Endothelial cell of umbilical vein (primary cell): ENCODE results near the gene URI1. TPM values are rescaled to one million over a fixed set of nuclear protein-coding genes. Genes with fewer than 3 reads are reported as not detected.

Experiments
- BruUV-seq: library from RNA; stranded (reverse); fragments of 400-500 nt; replicated peaks from 2 replicates; lab custom pipeline; 2021; lab: Mats Ljungman, UMichigan
- CTCF ChIA-PET: fragments of 300-600, 350-600 bp; sonication (Branson Sonifier 250); formaldehyde crosslinking; loops from one replicate; lab custom pipeline; 2021; ENCODE audit warnings: antibody characterized with exemption, inconsistent platforms; lab: Charles Lee
- POLR2A ChIA-PET: fragments of 300-600, 350-600 bp; sonication (Branson Sonifier 250); formaldehyde crosslinking; loops from one replicate; lab custom pipeline; 2021; ENCODE audit warnings: antibody characterized with exemption, inconsistent platforms; lab: Charles Lee
- DNase-seq: peaks from one replicate; pipeline ENCODE4 v3.0.0-alpha.2; 2011; ENCODE audit warnings: low read depth, low spot score
- FAIRE-seq: peaks from 2 replicates; lab custom pipeline; 2011; peaks lifted over from hg19 to GRCh38; lab: Jason Lieb, UNC
- H2AFZ ChIP-seq: 2 replicates; pipeline ENCODE4 v1.6.0; 2012; ENCODE audit warnings: low read depth, low read length, control low read depth, inconsistent platforms
- H3K27ac ChIP-seq: 2 replicates; pipeline ENCODE4 v1.5.1; 2011; ENCODE audit warnings: low read depth, mild to moderate bottlenecking, control low read depth, low read length, moderate library complexity; ENCODE audit not compliant: insufficient read depth
- H3K27me3 ChIP-seq, 2 experiments: 2 replicates each; pipeline versions ENCODE4 v1.6.0 to v1.6.1; 2011; ENCODE audit warnings: low read length in 2 of 2, mixed read lengths in 1 of 2; ENCODE audit not compliant: control insufficient read depth in 2 of 2, insufficient read depth in 2 of 2
- H3K36me3 ChIP-seq, 2 experiments: 2 replicates in 1 of 2; 3 replicates in 1 of 2; pipeline ENCODE4 v1.5.1; 2011; ENCODE audit warnings: low read length in 2 of 2, mild to moderate bottlenecking in 1 of 2, moderate library complexity in 1 of 2; ENCODE audit not compliant: control insufficient read depth in 2 of 2, insufficient read depth in 2 of 2; ENCODE audit errors: extremely low read depth in 1 of 2
- H3K4me1 ChIP-seq: 3 replicates; pipeline ENCODE4 v1.5.1; 2011; ENCODE audit warnings: mild to moderate bottlenecking, low read length; ENCODE audit not compliant: control insufficient read depth, insufficient read depth; ENCODE audit errors: extremely low read depth
- H3K4me2 ChIP-seq: 2 replicates; pipeline ENCODE4 v1.6.1; 2011; ENCODE audit warnings: low read length, control low read depth, mixed read lengths; ENCODE audit not compliant: insufficient read depth
- H3K4me3 ChIP-seq, 3 experiments: fragments of 200-600 bp in 1 of 3; sonication (generic), shearing (Covaris generic) in 1 of 3; replicated peaks in 1 of 3; 2 replicates each; pipeline ENCODE4 v1.5.1; 2011 to 2016; ENCODE audit warnings: control low read depth in 3 of 3, low read length in 3 of 3, mild to moderate bottlenecking in 2 of 3, inconsistent platforms in 1 of 3, low read depth in 1 of 3, moderate library complexity in 1 of 3; ENCODE audit not compliant: insufficient read depth in 1 of 3
- H3K79me2 ChIP-seq: 2 replicates; pipeline ENCODE4 v1.6.0; 2012; ENCODE audit warnings: low read length, inconsistent platforms; ENCODE audit not compliant: control insufficient read depth, insufficient read depth
- H3K9ac ChIP-seq: replicated peaks from 2 replicates; pipeline ENCODE3; 2011; ENCODE audit warnings: low read length, control low read depth; ENCODE audit not compliant: insufficient read depth; ENCODE audit errors: extremely low read depth
- H3K9me1 ChIP-seq: replicated peaks from 3 replicates; pipeline ENCODE4 v1.6.0; 2011; ENCODE audit warnings: mild to moderate bottlenecking, low read length; ENCODE audit not compliant: control insufficient read depth, insufficient read depth; ENCODE audit errors: extremely low read depth
- H3K9me3 ChIP-seq: replicated peaks from 2 replicates; pipeline ENCODE4 v1.5.1; 2012; ENCODE audit warnings: low read length, inconsistent platforms; ENCODE audit not compliant: control insufficient read depth, insufficient read depth
- H4K20me1 ChIP-seq: replicated peaks from 2 replicates; pipeline ENCODE3; 2011; ENCODE audit warnings: mild to moderate bottlenecking, low read length; ENCODE audit not compliant: control insufficient read depth, insufficient read depth; ENCODE audit errors: extremely low read depth
- CTCF ChIP-seq, 2 donors: IDR thresholded peaks; 1 replicate in 1 of 2; 2 replicates in 1 of 2; pipeline ENCODE4 v1.5.1; 2011; ENCODE audit warnings: low read length in 2 of 2, mild to moderate bottlenecking in 2 of 2, moderate library complexity in 2 of 2, control low read depth in 1 of 2, inconsistent platforms in 1 of 2, low read depth in 1 of 2; ENCODE audit not compliant: insufficient read depth in 1 of 2; ENCODE audit errors: extremely low read depth in 1 of 2
- EZH2 ChIP-seq: IDR thresholded peaks from 2 replicates; pipeline ENCODE4 v1.6.1; 2012; ENCODE audit warnings: borderline replicate concordance, low read depth, mild to moderate bottlenecking, moderate library complexity, low read length, inconsistent platforms; ENCODE audit not compliant: severe bottlenecking
- FOS ChIP-seq: IDR thresholded peaks from 2 replicates; pipeline ENCODE4 v1.6.1; 2011; ENCODE audit warnings: mild to moderate bottlenecking, low read length, moderate library complexity, borderline replicate concordance; ENCODE audit not compliant: insufficient read depth
- GATA2 ChIP-seq: IDR thresholded peaks from 2 replicates; pipeline ENCODE4 v1.7.0; 2011; ENCODE audit warnings: low read depth, mild to moderate bottlenecking, moderate library complexity, mixed read lengths, low read length; ENCODE audit not compliant: insufficient read length, insufficient read depth
- JUN ChIP-seq: IDR thresholded peaks from 2 replicates; pipeline ENCODE4 v1.6.1; 2011; ENCODE audit warnings: borderline replicate concordance, low read depth; ENCODE audit not compliant: insufficient read length, insufficient read depth
- MAX ChIP-seq: IDR thresholded peaks from 2 replicates; pipeline ENCODE4 v1.6.1; 2011; ENCODE audit not compliant: insufficient read depth, insufficient read length
- MYC ChIP-seq: IDR thresholded peaks from one replicate; pipeline ENCODE4 v1.6.1; 2011; ENCODE audit warnings: mild to moderate bottlenecking, low read depth, low read length
- POLR2A ChIP-seq: IDR thresholded peaks from 2 replicates; pipeline ENCODE4 v1.6.1; 2012; ENCODE audit warnings: low read depth, mild to moderate bottlenecking, control low read depth, low read length
- POLR2AphosphoS5 ChIP-seq: IDR thresholded peaks from 2 replicates; pipeline ENCODE4 v1.6.1; 2012; ENCODE audit warnings: low read depth, mild to moderate bottlenecking, control low read depth, low read length, moderate library complexity; ENCODE audit not compliant: insufficient read depth
- dilution Hi-C: fragments of 300-500 bp; cut with MboI; formaldehyde crosslinking; loops from one replicate; pipeline ENCODE4 v1.15.0; 2019; ENCODE audit warnings: low sequenced_read_pairs; ENCODE audit not compliant: extremely low pct_ligation_motif_present
- intact Hi-C: fragments of 100-400 bp; cut with micrococcal nuclease; formaldehyde crosslinking; loops from one replicate; pipeline ENCODE4 v1.10.0; 2022
- polyA plus RNA-seq, 4 experiments: library from polyadenylated mRNA; depleted of rRNA in 3 of 4; stranded (reverse) in 3 of 4; unstranded in 1 of 4; fragments of >200 nt; gene quantifications; 2 replicates each; pipeline versions ENCODE4 v1.2.1 to v1.2.3, GENCODE V29; 2011 to 2012; ENCODE audit warnings: missing spikeins in 1 of 4
- total RNA-seq: library from RNA; stranded (reverse); gene quantifications from 2 replicates; pipeline ENCODE4 v1.2.3, GENCODE V29; 2021

The URI1 gene
- total and polyA plus RNA-seq, 2 donors (not counting 3 experiments of a cell fraction or from before 2014, with no cell fraction given) = 12.8 to 28.9 TPM

DNA sequence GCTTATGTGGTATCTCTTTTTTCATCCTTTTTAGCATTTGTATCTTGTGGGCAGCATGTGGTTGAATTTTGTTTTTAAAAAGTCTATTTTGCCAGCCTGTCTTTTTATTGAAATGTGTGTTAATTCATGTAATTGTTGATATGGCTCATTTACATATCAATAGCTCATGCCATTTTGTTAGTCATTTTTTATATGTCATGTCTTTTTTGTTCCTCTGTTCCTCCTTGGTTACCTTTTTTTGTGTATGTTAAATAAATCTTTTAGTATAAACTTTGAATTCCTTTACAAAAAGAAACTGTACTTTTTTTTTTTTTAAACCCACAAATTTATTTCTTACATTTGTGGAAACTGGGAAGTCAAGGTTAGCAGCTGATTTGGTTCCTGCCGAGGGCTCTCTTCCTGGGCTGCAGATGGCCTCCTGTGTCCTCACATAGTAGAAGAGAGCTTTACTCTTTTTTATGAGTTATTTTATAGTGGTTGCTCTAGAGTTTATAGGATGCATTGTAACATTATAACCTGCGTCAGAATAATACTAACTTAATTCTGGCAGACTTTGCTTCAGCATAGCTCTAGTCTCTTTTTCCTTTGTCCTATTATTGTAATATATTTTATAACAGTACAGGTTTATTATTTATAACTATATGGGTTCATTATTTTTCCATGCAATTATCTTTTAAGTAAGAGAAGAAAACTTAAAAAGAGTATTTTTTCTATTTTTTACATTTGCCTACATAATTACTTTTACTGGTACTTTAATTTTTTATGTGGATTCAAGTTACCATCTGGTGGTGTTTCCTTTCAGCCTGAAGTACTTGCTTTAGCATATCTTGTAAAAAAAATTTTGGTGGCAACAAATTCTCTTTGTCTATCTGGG lies 86.3 kb downstream of the URI1 start:
- Histone ChIP-seq H3K27me3 (no peaks in the 10 kb centered on the region), H4K20me1 (no peaks in the 10 kb centered on the region), H3K79me2 (no peaks in the 10 kb centered on the region), H3K9ac (no peak overlapping the region), H2AFZ (no peak overlapping the region), H3K4me3 (no peak overlapping the region), H3K4me1 (peaks cover 3% of the 10 kb centered on the region), H3K9me1 (no peaks in the 10 kb centered on the region), H3K9me3 (no peaks in the 10 kb centered on the region), H3K36me3 (no peaks in the 10 kb centered on the region), H3K4me2 (no peak overlapping the region), H3K27ac (no peak overlapping the region)
- POLR2A ChIA-PET = no interaction called here
- CTCF ChIA-PET = no interaction called here
- dilution Hi-C loops (no loop called here), intact Hi-C loops (no loop called here)
- FAIRE-seq (no peak), DNase-seq (no peak)
- BruUV-seq = no TSS peak
- TF ChIP-seq GATA2 (no peak), JUN (no peak), FOS (no peak), POLR2A (no peak), MAX (no peak), POLR2AphosphoS5 (no peak), EZH2 (no peak), CTCF (IDR thresholded peaks at IDR 0.05; ENCODE audit: extremely low read depth in 1 of 2, insufficient read depth in 1 of 2, low read depth in 1 of 2, low read length in 2 of 2) (no peak), MYC (no peak)
